NCI-H2029 (cell line): ENCODE data around the gene KLB.
A peak's percentile ranks its signal among the peaks of the same experiment; 100 is the strongest.
"Not testable (repeated sequence)": the region's sequence is repeated elsewhere in the genome, so short reads cannot be mapped to it uniquely, and the experiment has no call there.

Source experiments
- DNase-seq: peaks from one replicate; lab custom pipeline; 2025; lab: John Stamatoyannopoulos, UW

Gene KLB

DNA sequence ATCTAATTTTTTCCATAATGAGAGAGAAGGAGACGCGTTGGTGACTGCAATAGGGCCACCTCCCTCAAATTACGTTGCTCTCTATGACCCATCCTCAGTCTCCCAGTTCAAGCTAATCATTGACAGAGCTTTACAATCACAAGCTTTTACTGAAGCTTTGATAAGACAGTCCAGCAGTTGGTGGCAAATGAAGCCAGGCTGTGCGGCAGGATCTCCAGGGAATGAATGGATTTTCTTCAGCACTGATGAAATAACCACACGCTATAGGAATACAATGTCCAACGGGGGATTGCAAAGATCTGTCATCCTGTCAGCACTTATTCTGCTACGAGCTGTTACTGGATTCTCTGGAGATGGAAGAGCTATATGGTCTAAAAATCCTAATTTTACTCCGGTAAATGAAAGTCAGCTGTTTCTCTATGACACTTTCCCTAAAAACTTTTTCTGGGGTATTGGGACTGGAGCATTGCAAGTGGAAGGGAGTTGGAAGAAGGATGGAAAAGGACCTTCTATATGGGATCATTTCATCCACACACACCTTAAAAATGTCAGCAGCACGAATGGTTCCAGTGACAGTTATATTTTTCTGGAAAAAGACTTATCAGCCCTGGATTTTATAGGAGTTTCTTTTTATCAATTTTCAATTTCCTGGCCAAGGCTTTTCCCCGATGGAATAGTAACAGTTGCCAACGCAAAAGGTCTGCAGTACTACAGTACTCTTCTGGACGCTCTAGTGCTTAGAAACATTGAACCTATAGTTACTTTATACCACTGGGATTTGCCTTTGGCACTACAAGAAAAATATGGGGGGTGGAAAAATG lies at the start of gene KLB:
TSS of gene KLB (plus strand) at position 168 of the 821 bp plus-strand sequence. CDS start at position 188, 20 bp downstream.
- DNase-seq: no peak

- no peak for DNase-seq
These were observed 49.7 kb upstream of the KLB start for GRCh38 chr4:39357002-39357401.

- DNase-seq: not testable (repeated sequence)
These were observed 46.1 kb upstream of the KLB start for GRCh38 chr4:39360611-39361010.

DNA sequence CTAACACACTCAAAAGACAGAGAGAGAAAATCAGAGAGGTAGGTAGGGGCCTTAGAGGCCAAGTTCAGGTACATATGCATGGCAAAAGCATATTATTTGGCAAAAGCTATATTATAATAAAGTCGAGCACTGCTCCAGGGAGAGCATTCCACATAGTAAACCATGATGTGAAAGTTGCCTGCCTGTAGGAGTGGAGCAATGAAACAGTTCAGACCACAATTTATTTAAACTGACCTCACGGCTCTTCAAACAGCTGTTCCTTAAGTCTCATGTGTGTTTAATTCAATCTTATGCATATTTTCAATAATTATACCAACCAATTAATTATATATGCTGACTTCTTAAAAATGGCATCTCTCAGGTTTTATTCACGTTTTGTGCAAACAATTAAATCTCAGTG lies 43.9 kb upstream of the KLB start:
- DNase-seq: no peak

DNA sequence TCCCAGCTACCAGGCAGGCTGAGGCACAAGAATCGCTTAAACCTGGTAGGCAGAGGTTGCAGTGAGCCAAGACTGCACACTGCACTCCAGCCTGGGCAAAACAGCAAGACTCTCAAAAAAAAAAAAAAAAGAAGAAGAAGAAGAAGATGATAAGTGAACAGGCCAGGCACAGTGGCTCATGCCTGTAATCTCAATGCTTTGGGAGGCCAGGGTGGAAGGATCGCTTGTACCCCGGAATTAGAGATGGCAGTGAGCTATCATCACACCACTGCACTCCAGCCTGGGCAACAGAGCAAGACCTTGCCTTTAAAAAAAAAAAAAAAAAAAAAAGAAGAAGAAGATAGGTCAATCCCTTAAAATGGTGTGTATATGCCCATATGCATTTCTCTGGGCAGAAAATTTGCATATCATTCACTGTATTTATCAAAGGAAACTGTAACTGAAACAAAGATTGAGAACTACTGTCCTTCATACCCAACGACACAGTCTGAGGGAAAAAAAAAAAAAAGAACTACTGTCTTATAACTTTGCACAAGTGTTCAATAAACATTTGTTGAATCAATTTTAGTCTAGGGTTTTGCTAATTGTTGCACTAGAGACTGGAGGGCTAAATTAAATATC lies 42.8 kb upstream of the KLB start:
- DNase-seq: no peak

DNA sequence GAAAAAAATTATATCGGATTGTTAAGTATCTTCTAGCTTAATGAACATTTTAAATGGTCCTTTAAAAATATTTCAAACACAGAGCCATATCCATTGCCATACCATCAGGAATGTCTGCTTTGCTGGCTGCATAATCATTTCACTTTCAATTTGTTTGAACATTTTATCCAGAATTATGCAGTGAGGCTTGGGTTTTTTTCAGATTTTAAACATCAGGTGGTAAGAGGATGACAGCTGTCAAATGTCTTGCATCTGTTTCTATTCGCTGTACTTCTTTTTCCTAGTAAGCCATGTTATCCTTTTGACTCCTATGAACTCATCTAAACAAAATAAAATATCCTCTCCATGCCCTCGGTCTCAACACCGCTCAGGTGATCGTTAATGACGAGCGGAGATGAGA lies 41.4 kb upstream of the KLB start:
- no peak for DNase-seq

DNA sequence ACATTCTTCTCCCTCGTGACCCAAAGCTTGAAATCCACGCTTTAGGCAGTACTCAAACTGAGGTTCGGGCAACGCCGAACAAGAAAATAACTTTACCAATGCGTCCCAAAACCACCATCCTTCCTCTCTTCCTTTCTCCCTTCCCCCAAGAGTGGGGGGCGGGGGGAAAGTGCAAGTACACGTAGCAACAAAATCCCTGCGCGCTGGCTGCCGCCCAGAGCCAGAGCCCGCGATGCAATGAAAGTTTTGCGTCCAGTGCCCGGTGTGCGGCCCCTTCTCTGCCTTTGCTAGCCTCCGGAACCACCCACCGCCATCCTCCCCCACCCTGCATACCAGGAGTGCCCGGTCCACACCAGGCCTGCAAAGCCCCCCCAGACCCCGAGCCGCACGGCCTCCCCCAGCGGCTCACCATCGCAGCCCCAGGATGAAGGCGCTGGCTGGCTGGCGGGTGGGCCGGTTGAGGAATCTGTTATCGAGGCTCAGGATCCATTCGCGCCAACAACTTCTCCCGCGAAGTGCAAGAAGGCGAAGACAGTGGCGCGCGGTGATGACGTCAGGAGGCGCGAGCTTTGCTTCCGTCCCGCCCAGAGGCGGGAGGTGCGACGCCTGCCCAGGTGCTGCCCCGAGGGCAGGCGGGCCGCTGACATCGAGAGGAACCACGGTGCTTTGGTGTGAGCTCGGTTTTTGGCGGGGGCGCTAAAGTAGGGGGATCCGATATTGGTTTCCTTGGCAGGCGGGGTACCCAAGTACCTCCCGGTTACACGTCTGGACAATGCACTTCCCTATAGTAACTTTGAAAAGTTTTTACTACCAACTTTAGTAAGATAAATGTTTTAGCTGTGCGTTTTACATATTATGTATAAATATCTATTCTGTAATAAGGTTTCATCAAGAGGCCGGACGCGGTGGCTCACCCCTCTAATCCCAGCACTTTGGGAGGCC lies 40.6 kb upstream of the KLB start, which contains the start of gene RFC1:
TSS of gene RFC1 (minus strand) at position 533 of the 942 bp plus-strand sequence. CDS start at position 412, 121 bp downstream.
- peak; percentile 90 for DNase-seq

DNA sequence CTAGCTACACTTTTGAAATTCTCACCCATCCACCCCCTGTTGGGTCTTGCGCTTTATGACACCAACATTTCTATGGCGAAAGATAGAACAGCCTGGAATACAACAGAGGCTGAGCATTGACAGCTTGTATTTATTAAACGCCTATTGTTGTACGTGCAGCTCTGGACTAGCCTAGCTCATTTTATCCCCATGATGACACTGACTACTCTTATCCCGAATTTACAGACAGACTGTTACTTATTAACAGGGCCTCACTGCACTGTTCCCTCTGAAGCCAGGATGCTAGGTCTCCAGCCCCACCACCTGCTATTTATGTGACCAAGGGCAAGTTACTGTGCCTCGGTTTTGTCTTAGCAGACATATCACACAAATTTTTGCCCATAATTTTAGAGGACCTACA lies 39.6 kb upstream of the KLB start:
- no peak for DNase-seq

- no peak for DNase-seq
These were observed 37.4 kb upstream of the KLB start for GRCh38 chr4:39369301-39369700.

GRCh38 chr4:39371209-39371608 lies 35.5 kb upstream of the KLB start:
- not testable (repeated sequence) for DNase-seq

DNA sequence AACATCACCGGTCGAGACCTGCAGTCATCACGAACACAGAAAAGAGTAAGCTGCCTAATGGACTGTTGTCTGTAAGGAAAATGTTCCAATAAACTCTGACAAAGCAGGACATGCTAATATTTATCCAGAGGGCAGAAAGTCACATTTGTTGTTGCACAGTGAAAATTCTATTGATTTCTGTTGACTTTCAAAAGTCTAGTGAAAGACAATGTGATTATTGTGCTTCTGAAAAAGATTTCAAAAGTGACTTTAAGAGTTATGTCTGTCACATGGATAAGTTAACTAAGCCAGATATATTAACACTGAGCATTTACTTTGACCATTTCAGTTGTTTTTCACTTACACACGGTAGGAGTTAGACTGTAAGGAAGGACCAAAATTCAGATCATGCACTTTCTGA lies 31.3 kb upstream of the KLB start:
- no peak for DNase-seq

- DNase-seq: no peak
These were observed 23.0 kb upstream of the KLB start for GRCh38 chr4:39383690-39384089.

DNA sequence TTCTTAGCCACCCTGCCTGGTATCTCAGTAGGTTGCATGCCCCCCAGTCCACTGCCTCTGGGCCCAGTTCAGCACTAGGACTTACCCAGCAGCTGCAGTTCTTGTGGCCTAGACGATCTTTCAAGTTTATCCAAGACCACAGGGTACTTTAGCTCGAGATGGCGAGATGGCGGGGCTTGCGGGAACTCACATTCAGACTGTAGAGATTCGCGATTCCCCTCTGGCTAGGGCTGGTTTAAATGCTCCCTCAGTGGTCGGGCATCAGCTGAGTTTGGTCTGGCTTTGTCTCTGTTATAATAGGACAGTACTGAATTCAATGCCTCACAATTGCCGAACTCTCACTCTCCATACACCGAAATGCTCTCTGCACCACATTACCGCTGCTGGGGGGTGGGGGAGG lies 22.2 kb upstream of the KLB start:
- DNase-seq: no peak

DNA sequence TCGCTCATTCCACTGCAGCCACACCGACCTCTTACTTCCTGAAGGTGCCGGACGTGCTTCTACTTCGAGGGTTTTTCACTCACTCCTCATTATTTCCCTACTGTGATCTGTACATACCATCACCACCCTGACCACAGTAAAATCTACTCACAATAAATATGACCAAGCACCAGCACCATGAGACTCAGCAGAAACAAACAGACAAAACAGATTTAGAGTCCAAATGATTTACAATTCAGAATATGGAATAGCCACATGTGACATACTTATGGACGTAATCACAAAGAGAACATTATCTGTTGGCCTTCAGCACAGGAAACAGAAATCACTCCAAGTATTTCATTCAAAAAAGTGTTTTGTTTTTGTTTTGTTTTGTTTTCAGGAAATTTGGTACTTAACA lies 16.1 kb upstream of the KLB start:
- no peak for DNase-seq

GRCh38 chr4:39394706-39395105 lies 12.0 kb upstream of the KLB start:
- no peak for DNase-seq

DNA sequence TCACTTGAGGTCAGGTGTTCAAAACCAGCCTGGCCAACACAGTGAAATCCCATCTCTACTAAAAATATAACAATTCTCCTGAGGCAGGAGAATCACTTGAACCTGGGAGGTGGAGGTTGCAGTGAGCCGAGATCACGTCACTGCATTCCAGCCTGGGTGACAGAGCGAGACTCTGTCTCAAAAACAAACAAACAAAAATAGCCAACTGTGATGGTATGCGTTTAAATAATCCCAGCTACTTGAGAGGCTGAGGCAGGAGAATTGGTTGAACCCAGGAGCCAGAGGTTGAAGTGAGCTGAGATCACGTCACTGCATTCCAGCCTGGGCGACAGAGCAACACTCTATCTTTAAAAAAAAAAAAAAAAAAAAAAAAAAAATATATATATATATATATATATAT lies 5.1 kb upstream of the KLB start:
- not testable (repeated sequence) for DNase-seq

- DNase-seq: no peak
These were observed 805 bp downstream of the KLB start for GRCh38 chr4:39407584-39407885.

GRCh38 chr4:39410415-39410814 lies 3.7 kb downstream of the KLB start:
- DNase-seq: no peak

DNA sequence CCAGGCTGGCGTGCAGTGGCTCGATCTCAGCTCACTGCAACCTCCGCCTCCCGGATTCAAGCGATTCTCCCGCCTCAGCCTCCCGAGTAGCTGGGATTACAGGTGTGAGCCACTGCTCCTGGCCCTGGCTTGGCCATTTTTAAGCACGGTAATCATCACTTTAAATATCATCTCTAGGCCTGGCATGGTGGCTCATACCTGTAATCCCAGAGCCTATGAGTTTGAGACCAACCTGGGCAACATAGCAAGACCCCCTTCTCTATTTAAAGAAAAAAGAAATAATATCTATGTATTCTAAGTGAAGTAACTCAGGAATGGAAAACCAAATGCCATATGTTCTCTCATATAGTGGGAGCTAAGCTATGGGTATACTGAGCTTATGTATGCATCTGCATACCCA lies 4.8 kb downstream of the KLB start:
- DNase-seq: not testable (repeated sequence)

DNA sequence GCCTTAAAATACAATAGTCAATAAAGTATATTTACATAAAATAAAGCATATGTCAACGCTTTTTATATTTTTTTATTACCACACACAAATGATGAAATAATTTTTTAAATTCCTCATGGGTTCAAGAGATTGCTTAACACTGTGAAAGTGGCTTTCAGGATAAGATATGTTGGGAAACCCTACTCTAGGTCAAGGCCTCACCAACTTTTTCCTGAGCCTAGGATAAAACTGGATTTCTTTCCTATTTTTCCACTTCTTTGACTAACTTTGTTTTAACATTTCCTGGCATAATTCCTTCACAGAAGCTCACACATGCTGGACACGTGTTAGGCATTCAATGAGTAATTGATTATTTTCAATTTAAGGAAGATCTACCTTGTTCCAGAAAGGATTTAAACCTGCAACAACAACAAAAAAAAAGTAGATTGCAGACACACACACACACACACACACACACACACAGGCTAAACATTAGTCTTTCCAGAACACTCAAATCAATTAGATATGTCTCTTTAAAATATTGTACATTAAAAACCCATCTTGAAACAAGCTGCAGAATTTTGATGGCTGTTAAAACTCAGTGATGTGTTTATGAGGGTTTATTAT lies 9.1 kb downstream of the KLB start:
- no peak for DNase-seq

GRCh38 chr4:39422247-39422646 lies 15.5 kb downstream of the KLB start:
- no peak for DNase-seq

DNA sequence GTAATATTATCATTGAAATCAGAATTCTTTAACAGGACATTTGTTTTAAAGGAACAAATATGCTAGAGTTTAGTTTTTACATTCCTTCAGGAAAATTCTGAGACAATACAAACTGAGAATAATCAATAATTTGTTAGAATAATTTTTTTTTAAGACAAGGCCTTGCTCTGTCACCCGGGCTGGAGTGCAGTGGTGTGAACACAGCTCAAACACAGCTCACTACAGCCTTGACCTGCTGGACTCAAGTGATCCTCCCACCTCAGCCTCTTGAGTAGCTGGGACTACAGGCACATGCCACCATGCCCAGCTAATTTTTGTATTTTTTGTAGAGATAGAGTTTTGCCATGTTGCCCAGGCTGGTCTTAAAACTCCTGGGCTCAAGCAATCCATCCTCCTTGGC lies 18.6 kb downstream of the KLB start:
- not testable (repeated sequence) for DNase-seq
